IgD-negative memory B cell (primary cell): ENCODE results near the gene EFCAB14. TPM values are rescaled to one million over a fixed set of nuclear protein-coding genes. Genes with fewer than 3 reads are reported as not detected.
"Not testable (repeated sequence)": the region's sequence is repeated elsewhere in the genome, so short reads cannot be mapped to it uniquely, and the experiment has no call there.

Experiments
- H3K27ac Mint-ChIP-seq, 3 donors: one replicate each; pipeline ENCODE4 v1.8.0; 2020 to 2022; ENCODE audit warnings: mild to moderate bottlenecking in 3 of 3, mixed read lengths in 3 of 3, moderate library complexity in 1 of 3
- H3K27me3 Mint-ChIP-seq: one replicate; pipeline ENCODE4 v1.8.0; 2021; ENCODE audit warnings: mixed read lengths
- H3K36me3 Mint-ChIP-seq: one replicate; pipeline ENCODE4 v1.8.0; 2020; ENCODE audit warnings: mild to moderate bottlenecking, mixed read lengths
- H3K4me1 Mint-ChIP-seq, 3 donors: one replicate each; pipeline ENCODE4 v1.8.0; 2020 to 2022; ENCODE audit warnings: mixed read lengths in 3 of 3, mild to moderate bottlenecking in 1 of 3
- H3K4me3 Mint-ChIP-seq, 4 donors: one replicate each; pipeline ENCODE4 v1.8.0; 2020 to 2022; ENCODE audit warnings: mild to moderate bottlenecking in 4 of 4, mixed read lengths in 4 of 4, moderate library complexity in 3 of 4
- H3K9me3 Mint-ChIP-seq, 3 donors: one replicate each; pipeline ENCODE4 v1.8.0; 2020 to 2021; ENCODE audit warnings: mixed read lengths in 3 of 3, mild to moderate bottlenecking in 1 of 3
- polyA plus RNA-seq: library from polyadenylated mRNA; unstranded; fragments of 300-500 nt; fragmentation: Illumina TruSeq; gene quantifications from one replicate; pipeline ENCODE4 v1.2.3, GENCODE V29; 2021

Gene EFCAB14
- 88.1 TPM for polyA plus RNA-seq

- Mint-ChIP-seq H3K27me3 (no peaks in the 10 kb centered on the region), H3K9me3 (no peaks in the 10 kb centered on the region), H3K4me3 (peak within 1 kb of the TSS; percentile 83 to 94 (median 89))
Measured at GRCh38 chr1:46718727-46719622, at the start of gene EFCAB14. TSS of gene EFCAB14 (minus strand) at chr1:46719114. CDS start at chr1:46718087, 1,027 bp downstream.

GRCh38 chr1:46768445-46768844, 49.5 kb upstream of the EFCAB14 start:
- Mint-ChIP-seq H3K4me3 (peak overlapping the region in 1 of 4 donors; percentile 74), H3K27me3 (peaks cover 17% of the 10 kb centered on the region), H3K4me1 (peaks cover 0 to 3% (median 0%) of the 10 kb centered on the region in 3 donors), H3K9me3 (peaks cover 9 to 24% (median 21%) of the 10 kb centered on the region in 3 donors), H3K27ac (no peak overlapping the region), H3K36me3 (no peaks in the 10 kb centered on the region)

More at GRCh38 chr1:46718727-46719622, at the start of gene EFCAB14:
- H3K36me3 Mint-ChIP-seq, result peaks cover 5% of the 10 kb centered on the region
- H3K27ac Mint-ChIP-seq, result peak within 1 kb of the TSS; percentile 88 to 95 (median 93)
- H3K4me1 Mint-ChIP-seq, result peaks cover 31 to 40% (median 34%) of the 10 kb centered on the region in 3 donors

- Mint-ChIP-seq H3K27ac (no peak overlapping the region), H3K36me3 (no peaks in the 10 kb centered on the region), H3K4me3 (peak overlapping the region in 1 of 4 donors; percentile 17), H3K4me1 (peaks cover 0 to 3% (median 0%) of the 10 kb centered on the region in 3 donors), H3K9me3 (peaks cover 9 to 24% (median 21%) of the 10 kb centered on the region in 3 donors), H3K27me3 (peaks cover 17% of the 10 kb centered on the region)
Measured at GRCh38 chr1:46767649-46768282, 48.9 kb upstream of the EFCAB14 start.

- Mint-ChIP-seq H3K27ac (no peak overlapping the region), H3K4me1 (peaks cover 0 to 2% (median 0%) of the 10 kb centered on the region in 3 donors), H3K36me3 (no peaks in the 10 kb centered on the region), H3K27me3 (peaks cover 18% of the 10 kb centered on the region), H3K9me3 (peaks cover 3 to 17% (median 4%) of the 10 kb centered on the region in 3 donors), H3K4me3 (no peak overlapping the region)
Measured at GRCh38 chr1:46764402-46764801, 45.5 kb upstream of the EFCAB14 start.

GRCh38 chr1:46761740-46762139, 42.8 kb upstream of the EFCAB14 start:
- Mint-ChIP-seq H3K36me3 (no peaks in the 10 kb centered on the region), H3K27me3 (peaks cover 13% of the 10 kb centered on the region), H3K27ac (peak overlapping the region in 1 of 3 donors; percentile 37), H3K4me1 (peaks cover 0 to 2% (median 0%) of the 10 kb centered on the region in 3 donors), H3K4me3 (no peak overlapping the region), H3K9me3 (peaks cover 0 to 9% (median 0%) of the 10 kb centered on the region in 3 donors)

- Mint-ChIP-seq H3K4me3 (no peak overlapping the region), H3K9me3 (peaks cover 0 to 9% (median 0%) of the 10 kb centered on the region in 3 donors), H3K36me3 (no peaks in the 10 kb centered on the region), H3K27ac (no peak overlapping the region), H3K27me3 (peaks cover 13% of the 10 kb centered on the region), H3K4me1 (peaks cover 0 to 2% (median 0%) of the 10 kb centered on the region in 3 donors)
Measured at GRCh38 chr1:46760558-46761166, 41.7 kb upstream of the EFCAB14 start.

- Mint-ChIP-seq H3K9me3 (peaks cover 0 to 9% (median 0%) of the 10 kb centered on the region in 3 donors), H3K27ac (no peak overlapping the region), H3K4me1 (peaks cover 0 to 2% (median 0%) of the 10 kb centered on the region in 3 donors), H3K36me3 (no peaks in the 10 kb centered on the region), H3K4me3 (no peak overlapping the region), H3K27me3 (peaks cover 10% of the 10 kb centered on the region)
Measured at GRCh38 chr1:46757956-46758528, 39.1 kb upstream of the EFCAB14 start.

- Mint-ChIP-seq H3K27me3 (peaks cover 10% of the 10 kb centered on the region), H3K4me3 (no peak overlapping the region), H3K36me3 (no peaks in the 10 kb centered on the region), H3K27ac (peak overlapping the region in 1 of 3 donors; percentile 17), H3K4me1 (peaks cover 0 to 2% (median 0%) of the 10 kb centered on the region in 3 donors), H3K9me3 (peaks cover 0 to 7% (median 0%) of the 10 kb centered on the region in 3 donors)
Measured at GRCh38 chr1:46757247-46757955, 38.5 kb upstream of the EFCAB14 start.

GRCh38 chr1:46755121-46755520, 36.2 kb upstream of the EFCAB14 start:
- peaks cover 10% of the 10 kb centered on the region for H3K27me3 Mint-ChIP-seq
- no peak overlapping the region for H3K27ac Mint-ChIP-seq
- H3K4me3 Mint-ChIP-seq, result no peak overlapping the region
- H3K36me3 Mint-ChIP-seq, result no peaks in the 10 kb centered on the region
- H3K9me3 Mint-ChIP-seq, result no peaks in the 10 kb centered on the region
- no peaks in the 10 kb centered on the region for H3K4me1 Mint-ChIP-seq

- H3K4me1 Mint-ChIP-seq, H3K36me3 Mint-ChIP-seq, H3K4me3 Mint-ChIP-seq, H3K27ac Mint-ChIP-seq, H3K27me3 Mint-ChIP-seq, H3K9me3 Mint-ChIP-seq: not testable (repeated sequence)
Measured at GRCh38 chr1:46754707-46755106, 35.8 kb upstream of the EFCAB14 start.

- peaks cover 10% of the 10 kb centered on the region for H3K27me3 Mint-ChIP-seq
- H3K36me3 Mint-ChIP-seq, result no peaks in the 10 kb centered on the region
- no peaks in the 10 kb centered on the region for H3K4me1 Mint-ChIP-seq
- H3K9me3 Mint-ChIP-seq, result no peaks in the 10 kb centered on the region
- no peak overlapping the region for H3K27ac Mint-ChIP-seq
- H3K4me3 Mint-ChIP-seq, result no peak overlapping the region
Measured at GRCh38 chr1:46753985-46754384, 35.1 kb upstream of the EFCAB14 start.

- Mint-ChIP-seq H3K9me3 (no peaks in the 10 kb centered on the region), H3K36me3 (no peaks in the 10 kb centered on the region), H3K27me3 (peaks cover 9% of the 10 kb centered on the region), H3K27ac (no peak overlapping the region), H3K4me1 (no peaks in the 10 kb centered on the region), H3K4me3 (no peak overlapping the region)
Measured at GRCh38 chr1:46749921-46750404, 31.0 kb upstream of the EFCAB14 start.

GRCh38 chr1:46749404-46749803, 30.5 kb upstream of the EFCAB14 start:
- Mint-ChIP-seq H3K4me3 (no peak overlapping the region), H3K27me3 (peaks cover 8% of the 10 kb centered on the region), H3K9me3 (no peaks in the 10 kb centered on the region), H3K27ac (no peak overlapping the region), H3K4me1 (no peaks in the 10 kb centered on the region), H3K36me3 (no peaks in the 10 kb centered on the region)

- no peaks in the 10 kb centered on the region for H3K9me3 Mint-ChIP-seq
- H3K36me3 Mint-ChIP-seq, result no peaks in the 10 kb centered on the region
- no peak overlapping the region for H3K27ac Mint-ChIP-seq
- H3K27me3 Mint-ChIP-seq, result peaks cover 12% of the 10 kb centered on the region
- H3K4me1 Mint-ChIP-seq, result no peaks in the 10 kb centered on the region
- no peak overlapping the region for H3K4me3 Mint-ChIP-seq
Measured at GRCh38 chr1:46747683-46748288, 28.9 kb upstream of the EFCAB14 start.
